ENCODE results near the gene PKHD1.

- TF ChIP-seq MTA3 (CRISPR knock-in tag; IDR thresholded peaks at IDR 0.05) (no peak), HNRNPK (IDR thresholded peaks at IDR 0.05; ENCODE audit: low read depth, low read length, poor library complexity, severe bottlenecking) (no peak), MED8 (CRISPR knock-in tag; IDR thresholded peaks at IDR 0.05; ENCODE audit: insufficient replicate concordance) (no peak), ZNF350 (CRISPR knock-in tag; IDR thresholded peaks at IDR 0.05; ENCODE audit: borderline replicate concordance, low read depth) (no peak), ZBTB33 (CRISPR knock-in tag; IDR thresholded peaks at IDR 0.05) (no peak), EZH2 (conservative IDR thresholded peaks at IDR 0.05; ENCODE audit: low read depth, low read length) (no peak), NR2F6 (IDR thresholded peaks at IDR 0.05) (no peak), NR2F6 (CRISPR knock-in tag; IDR thresholded peaks at IDR 0.05) (no peak)
- TF ChIP-seq, protein P1, sequence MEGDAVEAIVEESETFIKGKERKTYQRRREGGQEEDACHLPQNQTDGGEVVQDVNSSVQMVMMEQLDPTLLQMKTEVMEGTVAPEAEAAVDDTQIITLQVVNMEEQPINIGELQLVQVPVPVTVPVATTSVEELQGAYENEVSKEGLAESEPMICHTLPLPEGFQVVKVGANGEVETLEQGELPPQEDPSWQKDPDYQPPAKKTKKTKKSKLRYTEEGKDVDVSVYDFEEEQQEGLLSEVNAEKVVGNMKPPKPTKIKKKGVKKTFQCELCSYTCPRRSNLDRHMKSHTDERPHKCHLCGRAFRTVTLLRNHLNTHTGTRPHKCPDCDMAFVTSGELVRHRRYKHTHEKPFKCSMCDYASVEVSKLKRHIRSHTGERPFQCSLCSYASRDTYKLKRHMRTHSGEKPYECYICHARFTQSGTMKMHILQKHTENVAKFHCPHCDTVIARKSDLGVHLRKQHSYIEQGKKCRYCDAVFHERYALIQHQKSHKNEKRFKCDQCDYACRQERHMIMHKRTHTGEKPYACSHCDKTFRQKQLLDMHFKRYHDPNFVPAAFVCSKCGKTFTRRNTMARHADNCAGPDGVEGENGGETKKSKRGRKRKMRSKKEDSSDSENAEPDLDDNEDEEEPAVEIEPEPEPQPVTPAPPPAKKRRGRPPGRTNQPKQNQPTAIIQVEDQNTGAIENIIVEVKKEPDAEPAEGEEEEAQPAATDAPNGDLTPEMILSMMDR (CRISPR knock-in tag; IDR thresholded peaks at IDR 0.05), result no peak
- TF ChIP-seq, protein P2, sequence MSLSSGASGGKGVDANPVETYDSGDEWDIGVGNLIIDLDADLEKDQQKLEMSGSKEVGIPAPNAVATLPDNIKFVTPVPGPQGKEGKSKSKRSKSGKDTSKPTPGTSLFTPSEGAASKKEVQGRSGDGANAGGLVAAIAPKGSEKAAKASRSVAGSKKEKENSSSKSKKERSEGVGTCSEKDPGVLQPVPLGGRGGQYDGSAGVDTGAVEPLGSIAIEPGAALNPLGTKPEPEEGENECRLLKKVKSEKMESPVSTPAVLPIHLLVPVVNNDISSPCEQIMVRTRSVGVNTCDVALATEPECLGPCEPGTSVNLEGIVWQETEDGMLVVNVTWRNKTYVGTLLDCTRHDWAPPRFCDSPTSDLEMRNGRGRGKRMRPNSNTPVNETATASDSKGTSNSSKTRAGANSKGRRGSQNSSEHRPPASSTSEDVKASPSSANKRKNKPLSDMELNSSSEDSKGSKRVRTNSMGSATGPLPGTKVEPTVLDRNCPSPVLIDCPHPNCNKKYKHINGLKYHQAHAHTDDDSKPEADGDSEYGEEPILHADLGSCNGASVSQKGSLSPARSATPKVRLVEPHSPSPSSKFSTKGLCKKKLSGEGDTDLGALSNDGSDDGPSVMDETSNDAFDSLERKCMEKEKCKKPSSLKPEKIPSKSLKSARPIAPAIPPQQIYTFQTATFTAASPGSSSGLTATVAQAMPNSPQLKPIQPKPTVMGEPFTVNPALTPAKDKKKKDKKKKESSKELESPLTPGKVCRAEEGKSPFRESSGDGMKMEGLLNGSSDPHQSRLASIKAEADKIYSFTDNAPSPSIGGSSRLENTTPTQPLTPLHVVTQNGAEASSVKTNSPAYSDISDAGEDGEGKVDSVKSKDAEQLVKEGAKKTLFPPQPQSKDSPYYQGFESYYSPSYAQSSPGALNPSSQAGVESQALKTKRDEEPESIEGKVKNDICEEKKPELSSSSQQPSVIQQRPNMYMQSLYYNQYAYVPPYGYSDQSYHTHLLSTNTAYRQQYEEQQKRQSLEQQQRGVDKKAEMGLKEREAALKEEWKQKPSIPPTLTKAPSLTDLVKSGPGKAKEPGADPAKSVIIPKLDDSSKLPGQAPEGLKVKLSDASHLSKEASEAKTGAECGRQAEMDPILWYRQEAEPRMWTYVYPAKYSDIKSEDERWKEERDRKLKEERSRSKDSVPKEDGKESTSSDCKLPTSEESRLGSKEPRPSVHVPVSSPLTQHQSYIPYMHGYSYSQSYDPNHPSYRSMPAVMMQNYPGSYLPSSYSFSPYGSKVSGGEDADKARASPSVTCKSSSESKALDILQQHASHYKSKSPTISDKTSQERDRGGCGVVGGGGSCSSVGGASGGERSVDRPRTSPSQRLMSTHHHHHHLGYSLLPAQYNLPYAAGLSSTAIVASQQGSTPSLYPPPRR (CRISPR knock-in tag; IDR thresholded peaks at IDR 0.05; ENCODE audit: borderline replicate concordance), result no peak
- TF ChIP-seq, protein P3, sequence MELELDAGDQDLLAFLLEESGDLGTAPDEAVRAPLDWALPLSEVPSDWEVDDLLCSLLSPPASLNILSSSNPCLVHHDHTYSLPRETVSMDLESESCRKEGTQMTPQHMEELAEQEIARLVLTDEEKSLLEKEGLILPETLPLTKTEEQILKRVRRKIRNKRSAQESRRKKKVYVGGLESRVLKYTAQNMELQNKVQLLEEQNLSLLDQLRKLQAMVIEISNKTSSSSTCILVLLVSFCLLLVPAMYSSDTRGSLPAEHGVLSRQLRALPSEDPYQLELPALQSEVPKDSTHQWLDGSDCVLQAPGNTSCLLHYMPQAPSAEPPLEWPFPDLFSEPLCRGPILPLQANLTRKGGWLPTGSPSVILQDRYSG (CRISPR knock-in tag; IDR thresholded peaks at IDR 0.05), result no peak
- TF ChIP-seq, protein P4, sequence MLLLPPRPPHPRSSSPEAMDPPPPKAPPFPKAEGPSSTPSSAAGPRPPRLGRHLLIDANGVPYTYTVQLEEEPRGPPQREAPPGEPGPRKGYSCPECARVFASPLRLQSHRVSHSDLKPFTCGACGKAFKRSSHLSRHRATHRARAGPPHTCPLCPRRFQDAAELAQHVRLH (CRISPR knock-in tag; IDR thresholded peaks at IDR 0.05; ENCODE audit: borderline replicate concordance, low read depth), result no peak
Measured at GRCh38 chr6:52127957-52128356, 40.5 kb upstream of the PKHD1 start.

Measured in HepG2 (cell line).